GM18499 (cell line): ENCODE measurements around the gene HDAC1.
"Not testable (repeated sequence)": the region's sequence is repeated elsewhere in the genome, so short reads cannot be mapped to it uniquely, and the experiment has no call there.

Experiments
- ATAC-seq: cut with Tn5 transposase; IDR thresholded peaks from one replicate; pipeline ENCODE4 v1.9.1; 2021; ENCODE audit warnings: moderate number of reproducible peaks; ENCODE audit not compliant: insufficient read depth, unreplicated experiment

Gene HDAC1

GRCh38 chr1:32341971-32342370 is 50.1 kb downstream of the HDAC1 start:
- no peak for ATAC-seq

- no peak for ATAC-seq
Observed at GRCh38 chr1:32342704-32343103, 50.8 kb downstream of the HDAC1 start.

DNA sequence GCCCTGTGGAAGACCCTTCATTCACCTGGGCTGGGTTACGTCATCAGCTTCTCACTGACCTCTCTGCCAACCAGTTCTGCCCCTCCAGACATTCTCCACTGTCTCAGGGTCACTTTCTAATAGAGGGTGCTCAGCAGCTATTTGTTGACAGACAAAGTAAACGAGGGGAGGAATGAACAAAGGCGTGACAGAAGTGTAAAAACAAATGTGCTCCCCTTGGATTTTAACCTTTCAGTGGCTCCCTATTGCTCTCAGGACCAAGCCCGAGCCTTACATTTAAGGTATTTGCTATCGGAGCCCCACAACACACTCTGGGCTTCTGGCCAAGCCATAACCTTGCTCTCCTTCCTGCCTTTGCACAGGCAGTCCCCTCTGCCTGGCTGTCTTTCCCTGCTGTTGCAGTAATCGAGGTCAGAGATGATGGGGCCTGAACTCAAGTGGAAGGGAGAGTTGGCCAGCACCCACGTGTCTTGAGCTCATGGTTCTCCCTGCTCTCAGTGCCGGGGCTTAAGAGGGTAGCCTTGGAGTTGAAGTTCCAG is 53.5 kb downstream of the HDAC1 start:
- ATAC-seq: no peak

DNA sequence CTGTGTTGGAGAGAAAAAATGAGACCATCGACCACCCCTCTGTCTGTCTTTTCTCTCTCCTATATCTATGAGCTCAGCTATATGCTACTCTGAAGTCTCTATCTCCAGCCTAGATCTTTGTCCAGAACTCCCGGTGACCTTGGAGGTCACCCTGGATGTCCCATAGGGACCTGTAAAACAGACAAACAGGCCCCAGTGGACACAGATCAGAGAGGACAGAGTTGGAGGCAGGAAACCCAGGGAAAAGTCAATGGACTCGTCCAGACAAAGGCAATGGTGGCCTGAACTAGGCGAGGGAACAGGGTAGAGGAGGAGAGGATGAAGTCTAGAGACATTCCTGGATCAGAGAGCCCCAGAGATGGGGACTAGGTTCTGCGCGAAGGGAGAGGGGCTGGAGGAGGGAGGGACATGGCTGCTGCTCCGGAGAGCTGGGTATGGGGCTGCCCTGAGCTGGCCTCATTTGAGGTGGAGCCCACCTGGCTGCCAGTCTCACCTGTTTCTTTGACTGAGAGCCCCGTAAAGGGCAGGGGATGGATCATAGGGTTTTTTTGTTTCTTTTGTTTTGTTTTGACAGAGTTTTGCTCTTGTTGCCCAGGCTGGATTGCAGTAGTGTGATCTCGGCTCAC is 54.8 kb downstream of the HDAC1 start:
- ATAC-seq: no peak

DNA sequence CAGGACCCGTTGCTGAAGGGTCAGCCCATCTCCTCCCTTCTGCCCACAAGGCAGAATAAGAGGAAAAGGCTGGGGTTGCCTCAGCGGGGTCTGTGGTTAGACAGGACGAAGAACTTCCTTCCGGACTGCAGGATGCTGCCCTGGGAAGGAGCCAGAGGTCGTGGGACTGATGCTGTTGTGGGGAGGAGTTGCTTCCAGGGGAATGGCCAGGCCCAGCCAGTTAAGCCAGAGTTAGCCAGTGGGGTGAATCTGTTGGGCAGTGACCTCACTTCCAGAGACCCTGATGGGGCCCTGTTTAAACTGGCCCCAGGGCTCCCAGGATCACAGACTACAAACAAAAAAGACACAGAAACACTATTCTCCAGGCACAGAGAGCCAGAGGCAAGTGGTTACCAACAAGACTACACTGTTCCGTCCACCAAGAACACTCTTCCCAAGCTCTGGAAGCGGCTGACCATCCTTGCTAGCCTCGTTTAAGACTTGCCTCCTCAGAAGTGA is 57.4 kb downstream of the HDAC1 start:
- ATAC-seq: no peak

- no peak for ATAC-seq
Observed at GRCh38 chr1:32350785-32351398, 59.0 kb downstream of the HDAC1 start.

DNA sequence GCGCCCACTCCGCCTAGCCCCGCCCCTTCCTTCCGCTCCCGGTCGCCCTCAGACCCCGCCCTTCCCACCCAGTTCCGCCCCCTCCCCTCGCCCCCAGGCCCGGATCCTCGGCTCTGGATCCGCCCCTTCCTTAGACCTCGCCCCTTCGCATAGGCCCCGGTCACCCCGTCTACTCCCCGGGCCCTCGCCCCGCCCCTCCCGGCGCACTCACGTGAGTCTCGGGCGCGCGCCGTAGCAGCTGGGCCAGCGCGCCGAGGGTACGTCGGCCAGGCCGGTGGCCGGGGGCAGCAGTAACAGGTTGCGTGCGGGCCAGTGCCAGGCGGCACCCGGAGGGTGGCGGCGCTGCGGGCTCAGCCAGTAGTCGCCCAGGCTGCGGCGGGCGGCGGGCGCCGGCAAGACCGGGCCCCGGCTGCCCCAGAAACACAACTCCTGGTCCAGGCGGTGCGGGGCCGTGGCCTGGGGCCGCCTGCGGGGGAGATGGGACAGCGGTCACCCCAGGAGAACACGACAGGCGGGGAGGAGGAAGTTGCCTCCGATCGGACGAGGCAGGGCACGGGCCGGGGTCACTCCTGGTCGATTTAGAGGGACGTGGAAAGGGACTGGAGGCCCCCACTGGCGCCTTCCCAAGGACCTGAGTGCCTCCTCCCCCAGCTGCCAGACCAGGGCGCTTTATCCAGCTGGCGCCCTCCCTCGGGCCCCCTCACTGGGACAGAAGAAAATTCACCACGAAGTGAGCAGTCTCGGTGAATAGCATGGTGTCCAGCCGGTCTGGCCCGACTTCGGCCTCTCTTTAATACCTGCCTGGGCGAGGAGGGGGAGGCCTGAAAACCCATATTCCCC is 59.7 kb downstream of the HDAC1 start:
- ATAC-seq: no peak

GRCh38 chr1:32352239-32352745 is 60.4 kb downstream of the HDAC1 start:
- ATAC-seq: no peak

- no peak for ATAC-seq
Observed at GRCh38 chr1:32352831-32353383, 61.0 kb downstream of the HDAC1 start.

- no peak for ATAC-seq
Observed at GRCh38 chr1:32353431-32353830, 61.5 kb downstream of the HDAC1 start.

GRCh38 chr1:32353886-32354570 is 62.1 kb downstream of the HDAC1 start:
- ATAC-seq: no peak

DNA sequence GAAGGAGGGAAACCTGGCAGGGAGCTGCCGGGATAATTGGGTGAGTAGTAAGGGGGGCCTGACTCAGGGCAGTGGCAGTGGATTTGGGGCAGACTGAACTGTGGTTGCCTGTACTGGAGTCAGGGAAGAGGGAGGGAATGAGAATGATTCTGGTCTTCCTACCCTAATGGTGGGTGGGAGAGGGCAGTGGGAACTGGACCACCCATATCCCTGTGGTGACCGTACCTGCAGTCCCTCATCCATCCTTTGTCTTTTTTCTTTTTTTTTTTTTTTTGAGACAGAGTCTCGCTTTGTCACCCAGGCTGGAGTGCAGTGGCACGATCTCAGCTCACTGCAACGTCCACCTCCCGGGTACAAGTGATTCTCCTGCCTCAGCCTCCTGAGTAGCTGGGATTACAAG is 63.9 kb downstream of the HDAC1 start:
- not testable (repeated sequence) for ATAC-seq

- ATAC-seq: no peak
Observed at GRCh38 chr1:32356478-32356877, 64.6 kb downstream of the HDAC1 start.

GRCh38 chr1:32357614-32358013 is 65.7 kb downstream of the HDAC1 start:
- no peak for ATAC-seq

DNA sequence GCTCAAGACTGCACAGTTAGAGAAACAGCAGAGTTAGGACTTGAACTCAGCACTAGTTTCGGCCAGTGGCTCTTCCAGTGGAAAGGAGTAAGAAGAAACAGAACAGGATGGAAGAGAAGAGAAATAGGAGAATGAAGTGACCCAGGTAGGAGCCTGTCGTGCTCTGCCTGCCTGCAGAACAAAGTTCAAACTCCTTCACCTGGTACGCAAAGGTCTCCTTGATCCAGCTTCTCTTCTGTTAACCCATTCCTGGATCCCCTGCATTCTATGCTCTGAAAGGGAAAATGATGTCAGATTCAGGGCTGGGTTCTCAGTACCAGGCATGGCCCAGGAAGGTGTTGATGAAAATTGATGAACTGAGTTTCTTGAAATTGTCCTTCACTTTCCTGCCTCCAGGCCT is 66.6 kb downstream of the HDAC1 start:
- ATAC-seq: no peak

GRCh38 chr1:32361308-32361673 is 69.4 kb downstream of the HDAC1 start:
- no peak for ATAC-seq

DNA sequence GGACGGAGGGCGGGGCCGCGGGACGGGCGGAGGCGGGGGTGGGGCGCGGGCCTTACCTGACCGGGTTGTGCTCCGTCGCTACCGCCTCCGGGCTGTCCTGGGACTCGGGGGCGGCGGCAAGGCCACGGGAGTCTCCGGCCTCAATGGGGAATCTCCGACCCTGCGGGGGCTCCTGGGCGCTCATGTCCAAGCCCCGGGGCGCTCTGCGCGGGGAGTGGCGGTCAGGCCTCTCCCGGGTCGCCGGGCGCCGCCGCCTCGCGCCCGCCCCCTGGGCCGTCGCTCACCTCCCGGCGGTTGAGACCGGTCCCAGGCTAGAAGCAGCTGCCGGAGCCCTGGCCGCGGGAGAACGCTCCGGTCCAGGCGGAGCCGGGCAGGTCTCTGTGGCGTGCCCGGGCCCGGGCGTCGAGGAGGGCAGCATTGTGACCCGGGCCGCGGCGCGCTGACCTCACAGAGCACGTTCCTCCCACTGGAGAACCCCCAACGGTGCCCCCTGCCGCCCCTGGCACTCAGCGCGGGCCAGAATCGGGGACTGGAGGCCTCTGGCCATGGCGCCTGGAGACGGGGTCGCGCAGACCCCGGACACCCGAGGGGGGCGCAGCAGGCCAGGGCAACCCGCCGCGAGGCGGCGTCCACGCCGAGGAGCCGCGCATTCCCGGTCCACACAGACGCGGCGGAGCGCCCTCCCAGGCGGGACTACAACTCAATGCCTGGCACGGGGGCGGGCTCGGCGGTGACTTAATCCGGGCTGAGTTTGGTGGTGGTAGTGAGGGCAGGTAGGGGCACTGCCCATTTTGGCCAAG is 70.0 kb downstream of the HDAC1 start:
- ATAC-seq: no peak

- no peak for ATAC-seq
Observed at GRCh38 chr1:32362474-32363313, 70.8 kb downstream of the HDAC1 start, which contains the start of the genes FAM229A and TSSK3. TSS of gene FAM229A (minus strand) at chr1:32362485. CDS start at chr1:32362091, 394 bp downstream. TSS of gene TSSK3 (plus strand) at chr1:32362539. CDS start at chr1:32362702, 163 bp downstream.
